GM23338 (cell line): ENCODE results near the gene SLC22A4.

Experiments used
- EZH2 ChIP-seq: fragments of 200-600 bp; sonication (generic); IDR thresholded peaks from one replicate; pipeline ENCODE4 v1.8.0; 2017; ENCODE audit warnings: antibody characterized with exemption, mild to moderate bottlenecking, low read depth; ENCODE audit not compliant: unreplicated experiment
- EZH2phosphoT487 ChIP-seq: fragments of 200-600 bp; sonication (generic); IDR thresholded peaks from one replicate; pipeline ENCODE4 v1.8.1; 2018; ENCODE audit warnings: antibody characterized with exemption; ENCODE audit not compliant: unreplicated experiment
- JUNB ChIP-seq: IDR thresholded peaks from one replicate; pipeline ENCODE4 v1.6.1; 2016; ENCODE audit warnings: antibody characterized with exemption; ENCODE audit not compliant: unreplicated experiment
- NANOG ChIP-seq: IDR thresholded peaks from 2 replicates; pipeline ENCODE4 v1.6.1; 2016; ENCODE audit warnings: antibody characterized with exemption, borderline replicate concordance
- POLR2AphosphoS5 ChIP-seq: IDR thresholded peaks from 2 replicates; pipeline ENCODE4 v1.6.1; 2016; ENCODE audit warnings: antibody characterized with exemption, low read depth
- REST ChIP-seq: IDR thresholded peaks from one replicate; pipeline ENCODE4 v1.6.1; 2018; ENCODE audit warnings: antibody characterized with exemption; ENCODE audit not compliant: unreplicated experiment
- ZNF114 ChIP-seq: fragments of 250-450 bp; sonication (Bioruptor Pico); IDR thresholded peaks from 2 replicates; pipeline ENCODE4 v1.5.0; 2020; ENCODE audit warnings: mild to moderate bottlenecking, moderate library complexity
- ZNF331 ChIP-seq: fragments of 250-450 bp; sonication (Bioruptor Pico); IDR thresholded peaks from 2 replicates; pipeline ENCODE4 v1.5.0; 2020; ENCODE audit warnings: low read depth, mild to moderate bottlenecking, moderate library complexity
- TF ChIP-seq, protein P1 (sequence below), 2 experiments: fragments of 200-600 bp in 1 of 2; sonication (generic) in 1 of 2; conservative IDR thresholded peaks; 2 replicates each; pipeline versions ENCODE4 v1.5.1 to v1.6.1; 2016 to 2017; ENCODE audit warnings: antibody characterized with exemption in 2 of 2, low read depth in 2 of 2, mild to moderate bottlenecking in 2 of 2, moderate library complexity in 1 of 2
- TF ChIP-seq, protein P2 (sequence below): IDR thresholded peaks from 2 replicates; pipeline ENCODE4 v1.6.1; 2016; ENCODE audit warnings: antibody characterized with exemption

GRCh38 chr5:132313366-132313765 lies 19.2 kb downstream of the SLC22A4 start:
- no peak for TF ChIP-seq EZH2
- TF ChIP-seq, protein P1, sequence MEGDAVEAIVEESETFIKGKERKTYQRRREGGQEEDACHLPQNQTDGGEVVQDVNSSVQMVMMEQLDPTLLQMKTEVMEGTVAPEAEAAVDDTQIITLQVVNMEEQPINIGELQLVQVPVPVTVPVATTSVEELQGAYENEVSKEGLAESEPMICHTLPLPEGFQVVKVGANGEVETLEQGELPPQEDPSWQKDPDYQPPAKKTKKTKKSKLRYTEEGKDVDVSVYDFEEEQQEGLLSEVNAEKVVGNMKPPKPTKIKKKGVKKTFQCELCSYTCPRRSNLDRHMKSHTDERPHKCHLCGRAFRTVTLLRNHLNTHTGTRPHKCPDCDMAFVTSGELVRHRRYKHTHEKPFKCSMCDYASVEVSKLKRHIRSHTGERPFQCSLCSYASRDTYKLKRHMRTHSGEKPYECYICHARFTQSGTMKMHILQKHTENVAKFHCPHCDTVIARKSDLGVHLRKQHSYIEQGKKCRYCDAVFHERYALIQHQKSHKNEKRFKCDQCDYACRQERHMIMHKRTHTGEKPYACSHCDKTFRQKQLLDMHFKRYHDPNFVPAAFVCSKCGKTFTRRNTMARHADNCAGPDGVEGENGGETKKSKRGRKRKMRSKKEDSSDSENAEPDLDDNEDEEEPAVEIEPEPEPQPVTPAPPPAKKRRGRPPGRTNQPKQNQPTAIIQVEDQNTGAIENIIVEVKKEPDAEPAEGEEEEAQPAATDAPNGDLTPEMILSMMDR (conservative IDR thresholded peaks at IDR 0.05; ENCODE audit: low read depth in 2 of 2): no peak
- TF ChIP-seq REST: no peak
- no peak for TF ChIP-seq ZNF114
- TF ChIP-seq POLR2AphosphoS5: no peak
- TF ChIP-seq JUNB: no peak
- no peak for TF ChIP-seq ZNF331
- TF ChIP-seq EZH2phosphoT487: no peak
- TF ChIP-seq NANOG: no peak
- TF ChIP-seq, protein P2, sequence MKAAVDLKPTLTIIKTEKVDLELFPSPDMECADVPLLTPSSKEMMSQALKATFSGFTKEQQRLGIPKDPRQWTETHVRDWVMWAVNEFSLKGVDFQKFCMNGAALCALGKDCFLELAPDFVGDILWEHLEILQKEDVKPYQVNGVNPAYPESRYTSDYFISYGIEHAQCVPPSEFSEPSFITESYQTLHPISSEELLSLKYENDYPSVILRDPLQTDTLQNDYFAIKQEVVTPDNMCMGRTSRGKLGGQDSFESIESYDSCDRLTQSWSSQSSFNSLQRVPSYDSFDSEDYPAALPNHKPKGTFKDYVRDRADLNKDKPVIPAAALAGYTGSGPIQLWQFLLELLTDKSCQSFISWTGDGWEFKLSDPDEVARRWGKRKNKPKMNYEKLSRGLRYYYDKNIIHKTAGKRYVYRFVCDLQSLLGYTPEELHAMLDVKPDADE: no peak
